ENCODE results near the gene EI24.

DNA sequence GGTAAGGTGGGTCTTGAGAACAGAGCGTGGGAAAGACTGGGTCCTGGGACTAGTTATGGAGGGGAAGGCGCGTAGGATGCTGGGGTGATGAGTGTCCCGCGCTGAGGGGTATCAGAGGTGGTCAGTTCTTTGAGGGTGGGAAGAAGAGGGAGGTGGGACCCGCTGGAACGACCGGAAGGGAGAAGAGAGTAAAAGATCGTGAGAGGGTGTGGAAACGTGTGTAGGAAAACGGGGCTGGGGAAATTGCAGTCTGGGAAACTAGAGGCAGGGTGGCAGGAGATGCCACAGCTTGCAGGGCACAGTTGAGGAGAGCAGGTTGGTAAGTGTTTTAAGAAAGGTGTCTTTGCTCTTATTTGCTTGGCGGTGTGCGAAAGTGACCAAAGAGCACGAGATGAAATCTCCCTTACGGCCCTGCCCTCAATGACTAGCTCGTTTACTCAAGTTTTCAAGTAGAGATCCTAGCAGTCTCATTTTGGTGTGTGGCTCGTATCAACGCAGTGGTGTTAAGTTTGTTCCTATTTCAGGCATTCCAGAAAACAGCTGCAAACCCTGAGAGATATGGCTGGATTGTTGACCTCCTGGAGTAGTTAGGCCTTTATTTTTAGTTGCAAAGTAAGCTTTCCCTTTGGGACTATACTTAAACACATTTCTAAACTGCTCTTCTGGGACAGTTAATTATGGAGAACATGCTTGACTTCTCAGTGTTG is 24.0 kb downstream of the EI24 start:
- no peak for TF ChIP-seq ZNF274 (IDR thresholded peaks at IDR 0.05; ENCODE audit: low read depth, low read length)
- no peak for TF ChIP-seq YY1 (IDR thresholded peaks at IDR 0.05; ENCODE audit: insufficient read depth, insufficient read length)
- no peak for TF ChIP-seq SUZ12 (IDR thresholded peaks at IDR 0.05; ENCODE audit: extremely low read depth, insufficient read depth, insufficient read length)

Measured in NT2/D1 (cell line).